H1 (cell line): ENCODE results near the gene CDH26. TPM values are rescaled to one million over a fixed set of nuclear protein-coding genes. Genes with fewer than 3 reads are reported as not detected.

Experiments
- POU5F1 ChIP-seq: IDR thresholded peaks from 2 replicates; pipeline ENCODE4 v1.6.1; 2011; ENCODE audit warnings: low read depth, mild to moderate bottlenecking, low read length, moderate library complexity
- SRF ChIP-seq: IDR thresholded peaks from 2 replicates; pipeline ENCODE4 v1.6.1; 2011; ENCODE audit warnings: mild to moderate bottlenecking, low read depth, low read length, moderate library complexity
- polyA plus RNA-seq, 7 experiments: library from polyadenylated mRNA; depleted of rRNA in 3 of 7; stranded (reverse) in 5 of 7; unstranded in 2 of 7; fragments of >200 nt in 5 of 7; fragments of 200-250 nt in 2 of 7; gene quantifications; 1 replicate in 5 of 7; 2 replicates in 1 of 7; 4 replicates in 1 of 7; pipeline versions ENCODE4 v1.2.1 to v1.2.3, GENCODE V29; 2011 to 2013; ENCODE audit warnings: missing spikeins in 2 of 7, mixed read lengths in 2 of 7
- total RNA-seq: library from RNA; stranded (reverse); fragmentation: NEBNext Ultra II Directional; extraction: Animal tissue kit (Norgen Biotek cat#: 25700); gene quantifications from 2 replicates; pipeline ENCODE4 v1.2.1, GENCODE V29; 2021

CDH26 gene
- total and polyA plus RNA-seq, 2 of the 8 experiments (the other 6 are each of a cell fraction or from before 2014, with no cell fraction given) = 1.5 to 1.7 TPM

GRCh38 chr20:59971428-59971827 lies 13.2 kb downstream of the CDH26 start (continued):
- TF ChIP-seq POU5F1 (no peak), SRF (no peak)
